ENCODE data around the gene PAX5.

Gene PAX5

DNA sequence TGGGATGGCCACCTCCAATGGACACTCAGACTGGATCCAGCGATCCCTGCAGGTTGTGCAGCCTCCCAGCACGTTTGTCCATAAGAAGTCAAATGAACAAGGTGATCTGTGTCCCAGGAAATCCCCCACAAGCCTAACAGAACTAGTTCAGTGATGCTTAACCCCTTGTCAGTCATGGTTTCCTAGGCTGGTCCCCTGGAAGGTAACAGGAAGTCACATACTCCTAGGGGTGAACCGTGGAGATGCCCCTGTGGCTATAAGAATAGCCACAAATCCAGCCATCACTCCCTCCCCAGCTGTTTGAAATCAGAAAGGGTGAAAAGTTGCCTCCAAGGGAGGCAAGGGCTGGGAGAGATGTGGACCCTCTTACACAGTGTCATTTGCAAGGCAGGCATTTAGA is 22.5 kb downstream of the PAX5 start:
- DNase-seq, result no peak

DNA sequence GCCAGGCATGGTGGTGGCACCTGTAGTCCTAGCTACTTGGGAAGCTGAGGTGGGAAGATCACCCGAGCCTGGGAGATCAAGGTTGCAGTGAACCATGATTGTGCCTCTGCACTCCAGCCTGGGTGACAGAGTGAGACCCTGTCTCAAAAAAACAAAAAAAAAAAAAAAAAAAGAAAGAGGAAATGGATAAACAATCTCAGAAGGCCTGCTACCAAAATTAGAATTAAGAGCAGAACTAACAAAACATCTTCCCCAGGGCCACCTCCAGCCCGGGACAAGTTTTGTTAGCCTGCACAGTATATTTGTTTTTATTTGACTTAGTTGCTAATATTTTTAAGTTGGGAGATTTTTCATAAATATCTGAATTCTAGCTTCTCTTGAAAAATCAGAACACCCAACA is 23.1 kb downstream of the PAX5 start:
- no peak for DNase-seq

DNA sequence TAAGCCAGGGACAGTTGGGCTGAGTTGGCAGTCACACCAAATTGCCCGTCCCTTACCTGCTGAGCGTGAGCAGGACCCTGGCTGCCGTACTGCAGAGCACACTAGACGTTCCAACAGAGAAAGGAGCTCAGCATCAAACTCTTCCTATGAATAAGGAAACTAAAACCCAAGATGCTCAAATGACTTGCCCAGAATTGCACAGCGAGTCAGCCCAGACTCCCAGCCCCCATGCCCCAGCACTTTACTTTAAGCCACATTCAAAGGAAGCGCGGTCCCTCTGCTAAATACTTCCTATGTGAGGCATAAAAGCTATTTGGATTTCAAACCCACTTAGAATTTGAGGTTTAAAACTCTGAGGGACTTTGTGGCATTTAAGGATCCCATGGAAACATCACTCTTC is 23.9 kb downstream of the PAX5 start:
- DNase-seq, result no peak

DNA sequence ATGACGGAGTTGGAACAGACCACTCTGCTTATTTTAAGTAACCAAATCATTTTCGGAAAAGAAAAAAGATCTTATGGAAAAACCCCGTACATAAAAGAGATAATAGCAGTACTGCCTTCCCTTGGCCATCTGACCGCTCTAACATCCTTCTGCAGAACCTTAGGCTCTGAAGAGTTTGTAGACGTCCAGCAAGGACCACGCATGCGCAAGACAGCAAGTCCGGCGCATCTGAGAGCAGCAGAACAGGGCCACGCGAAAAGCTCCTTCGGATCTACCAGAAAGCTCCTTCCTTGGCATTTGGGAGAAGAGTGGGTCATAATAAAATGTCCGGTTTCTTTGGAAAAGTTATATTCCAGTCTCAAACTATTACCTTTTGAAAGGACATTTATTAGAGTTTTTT is 26.8 kb downstream of the PAX5 start:
- DNase-seq, result no peak

DNA sequence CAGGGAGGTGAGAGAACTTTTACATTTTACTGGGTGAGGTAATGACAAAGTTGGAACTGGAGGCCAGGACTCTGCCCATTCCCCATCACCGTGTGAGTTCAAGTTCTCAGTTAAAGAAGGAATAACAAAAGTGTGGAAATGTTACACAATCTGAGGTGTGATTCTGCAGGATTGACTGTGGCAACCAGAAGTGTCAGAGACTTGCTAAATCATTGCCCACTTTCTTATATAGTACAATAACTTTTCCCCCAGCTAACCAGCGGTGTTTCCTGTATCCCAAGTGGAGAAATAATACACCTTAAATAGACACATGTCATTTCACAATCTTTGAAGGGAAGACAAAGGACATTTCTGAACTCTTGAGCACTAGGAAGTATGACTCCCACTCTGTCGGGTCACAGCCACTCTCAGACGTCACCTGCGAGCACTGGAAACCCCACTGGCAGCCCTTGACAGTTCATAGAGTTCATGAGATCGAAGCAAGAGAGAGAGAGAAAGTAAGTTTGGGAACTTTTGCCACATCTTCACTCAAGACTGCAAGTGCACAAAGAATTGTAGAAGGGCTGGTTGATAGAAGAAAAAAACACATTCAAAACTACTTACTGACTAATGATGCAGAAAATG is 28.4 kb downstream of the PAX5 start:
- DNase-seq, result no peak

DNA sequence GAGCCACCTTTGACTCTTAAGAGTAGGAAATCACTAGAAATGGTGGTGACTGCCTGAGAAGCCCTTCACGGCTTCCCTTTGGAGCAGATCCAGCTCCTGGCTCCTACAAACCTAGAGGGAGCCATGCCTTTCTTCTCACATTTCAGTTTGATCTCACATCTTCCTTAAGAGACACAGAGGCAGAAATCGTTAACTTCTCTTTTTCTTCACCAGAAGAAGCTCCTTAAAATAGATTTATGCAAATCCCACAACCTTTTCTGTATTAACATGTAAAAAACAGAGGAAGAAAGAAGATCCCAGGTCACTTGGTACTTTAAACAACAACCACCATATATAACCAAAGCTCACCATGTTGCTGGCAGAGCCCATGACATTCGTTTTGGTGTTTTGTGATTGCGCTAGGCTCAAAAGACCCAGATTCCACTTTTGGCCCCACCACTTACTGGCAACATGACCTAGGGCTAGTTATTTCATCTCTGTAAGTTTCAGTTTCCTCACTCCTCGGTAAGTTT is 29.6 kb downstream of the PAX5 start:
- DNase-seq, result no peak

DNA sequence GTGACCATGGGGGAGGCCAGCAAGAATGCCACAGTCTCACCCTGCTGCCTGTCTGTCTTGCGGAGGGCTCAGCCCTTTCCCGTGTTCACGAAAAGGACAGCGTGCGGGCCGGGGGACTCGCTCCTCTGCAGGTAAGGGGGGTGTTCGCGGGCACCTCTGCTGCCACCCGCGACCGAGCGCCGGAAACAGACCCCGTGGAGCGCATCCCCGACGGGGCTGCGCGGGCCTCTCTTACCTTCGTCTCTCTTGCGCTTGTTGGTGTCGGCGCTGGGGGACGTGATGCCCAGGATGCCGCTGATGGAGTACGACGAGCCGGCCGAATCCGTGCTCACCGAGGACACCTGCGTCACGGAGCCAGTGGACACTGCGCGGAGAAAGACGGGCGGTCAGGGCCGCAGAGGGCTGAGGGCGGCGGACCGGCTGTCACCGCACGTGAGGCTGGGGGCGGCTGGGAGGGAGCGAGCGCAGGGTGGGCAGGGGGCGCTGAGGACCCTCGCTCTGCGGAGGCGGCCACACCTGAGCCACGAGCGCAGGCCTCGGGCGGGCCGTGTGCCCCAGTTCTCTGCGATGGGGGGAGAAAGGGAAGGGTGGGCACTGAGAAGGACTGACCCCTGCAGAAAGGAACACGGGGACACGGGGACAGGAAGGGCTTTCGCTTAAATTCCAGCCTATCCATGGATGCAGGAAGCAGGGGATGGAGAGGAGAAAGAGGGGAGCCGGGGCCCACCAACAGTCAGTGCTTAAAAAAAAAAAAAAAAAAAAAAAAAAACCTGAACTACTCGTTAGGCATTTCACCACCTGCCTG is 31.5 kb downstream of the PAX5 start:
- no peak for DNase-seq

DNA sequence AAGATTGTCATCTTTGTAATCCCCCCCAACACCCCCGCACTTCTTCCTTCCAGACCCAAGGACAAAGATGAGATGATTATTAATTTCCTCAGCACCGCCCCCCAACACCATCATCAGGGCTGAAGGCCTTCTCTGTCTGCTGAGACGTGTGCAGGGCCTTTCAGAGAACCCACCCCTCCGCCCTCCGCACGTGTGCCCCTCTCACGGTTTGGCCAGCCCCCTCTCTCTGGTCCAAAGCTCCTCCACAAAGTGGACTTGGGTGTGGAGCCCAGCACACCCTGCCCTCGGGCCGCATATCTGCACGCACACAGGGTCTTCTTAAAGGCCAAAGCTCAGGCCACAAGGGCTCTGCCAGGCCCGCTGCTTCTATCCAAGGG is 32.0 kb downstream of the PAX5 start:
- no peak for DNase-seq

DNA sequence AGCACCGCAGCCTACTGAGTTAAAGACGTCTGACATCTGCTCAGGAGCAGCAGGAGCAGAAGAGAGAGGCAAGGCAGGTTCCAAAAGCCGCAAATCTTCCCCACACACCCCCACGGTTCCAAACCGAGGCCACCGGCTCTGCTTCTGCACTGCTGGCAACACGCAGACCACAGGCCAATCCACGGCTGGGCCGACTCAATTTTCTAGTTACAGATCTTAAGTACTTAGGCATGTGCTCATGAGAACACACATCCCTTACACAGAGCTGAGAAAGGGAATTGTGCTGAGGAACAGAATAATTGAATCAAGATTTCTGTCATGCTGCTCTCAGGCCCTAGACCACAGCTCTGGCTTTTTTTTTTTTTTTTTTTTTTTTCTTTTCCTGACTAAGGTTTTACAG is 32.6 kb downstream of the PAX5 start:
- no peak for DNase-seq

DNA sequence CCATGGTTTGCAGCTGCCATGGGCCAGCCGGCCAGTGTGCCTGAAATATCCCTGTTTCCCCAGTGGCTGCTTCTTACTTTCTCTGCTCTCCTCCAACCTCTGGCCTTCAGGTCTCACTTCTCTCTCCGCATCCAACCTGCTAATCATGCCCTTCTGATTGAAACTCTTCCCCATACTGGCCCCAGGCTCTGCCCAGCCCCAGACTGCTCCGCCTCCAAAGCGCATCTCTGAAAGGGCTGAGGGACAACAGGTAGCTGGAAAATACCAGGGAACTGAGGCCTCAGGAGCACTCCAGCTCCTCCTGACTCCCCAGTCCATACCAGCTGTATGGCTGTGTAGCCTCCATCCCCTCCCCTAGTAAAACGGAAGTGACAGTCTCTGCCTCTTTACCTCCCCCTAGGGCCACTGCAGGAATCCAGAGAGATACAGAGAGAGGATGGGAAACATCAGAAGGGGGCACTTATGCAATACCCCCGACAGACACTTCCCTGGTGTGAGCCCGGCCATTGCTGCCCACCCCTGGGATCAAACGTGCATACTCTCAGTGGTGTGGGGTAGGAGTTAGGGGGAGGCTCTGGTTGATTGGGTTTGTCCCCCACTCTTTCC is 34.2 kb downstream of the PAX5 start:
- DNase-seq, result no peak

DNA sequence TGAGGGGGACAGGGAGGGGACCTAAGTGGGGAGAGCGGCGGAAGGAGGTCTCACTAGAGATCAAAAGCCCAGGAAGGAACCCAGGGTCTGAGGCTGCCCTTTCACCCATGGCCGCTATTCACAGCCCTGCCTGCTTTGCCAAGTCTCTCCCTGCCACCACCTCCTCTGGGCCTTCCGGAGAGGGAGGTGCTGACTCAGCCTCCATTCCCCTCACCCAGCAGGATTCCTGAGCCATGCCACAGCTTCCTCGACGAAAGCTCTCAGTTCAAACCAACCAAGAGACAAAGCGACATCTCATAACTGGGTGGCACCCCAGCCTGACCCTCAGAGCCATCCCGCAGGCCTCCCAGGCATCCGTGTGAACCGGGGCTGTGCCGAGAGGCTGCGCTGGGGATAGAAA is 36.7 kb downstream of the PAX5 start:
- DNase-seq, result no peak

DNA sequence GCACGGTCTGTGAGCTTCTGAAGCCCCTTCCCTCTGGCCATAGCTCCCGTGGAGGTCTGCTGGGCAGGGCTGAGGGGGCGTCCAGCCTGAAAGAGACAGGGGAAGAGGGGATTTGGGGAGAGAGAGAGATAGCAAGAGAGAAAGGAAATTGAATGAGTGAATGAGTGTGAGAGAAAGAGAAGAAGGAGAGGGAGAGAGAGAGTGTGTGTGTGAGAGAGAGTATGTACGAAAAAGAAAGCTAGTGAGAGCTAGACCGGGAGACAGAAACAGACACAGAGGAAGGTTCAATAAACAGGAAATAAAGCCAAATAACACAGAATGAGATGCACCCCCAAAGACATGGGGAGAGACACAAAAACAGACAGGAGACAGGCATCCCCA is 37.4 kb downstream of the PAX5 start:
- no peak for DNase-seq

DNA sequence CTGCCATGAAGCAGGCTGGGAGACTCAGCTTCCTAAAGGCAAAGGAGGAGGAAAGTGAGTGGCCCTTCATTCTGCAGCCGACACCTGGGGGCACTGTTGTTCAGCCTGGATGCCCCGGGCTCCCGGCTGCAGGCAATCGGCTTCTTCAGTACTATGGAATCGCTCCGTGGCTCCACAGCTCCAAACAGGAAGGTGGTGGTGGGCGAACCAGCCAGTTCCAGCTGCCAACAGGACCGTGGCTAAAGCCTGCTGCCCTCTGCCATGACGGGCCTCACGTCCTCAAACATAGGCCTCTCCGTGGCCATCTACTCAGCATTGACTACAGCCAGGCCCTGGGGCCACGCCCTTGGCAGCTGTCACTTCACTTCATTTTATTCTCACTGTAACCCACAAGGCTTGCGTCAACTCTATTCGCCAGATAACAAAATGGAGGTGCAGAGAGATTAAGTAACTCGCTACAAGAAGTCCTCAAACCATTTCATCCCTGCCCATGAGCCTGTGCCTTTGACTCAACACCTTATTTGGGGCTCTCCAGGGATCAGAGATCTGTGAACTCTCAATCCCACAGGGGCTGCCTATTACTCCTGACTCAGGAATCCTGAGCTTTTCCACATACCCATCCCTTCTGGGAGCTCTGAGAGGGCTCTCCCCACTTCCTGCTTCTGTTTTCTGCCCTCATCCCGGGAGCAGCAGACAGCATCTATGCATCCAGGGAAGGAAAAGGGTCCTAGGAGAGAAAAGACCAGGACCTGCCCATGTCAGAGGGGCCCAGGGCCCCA is 38.0 kb downstream of the PAX5 start:
- peak; percentile 77 for DNase-seq

DNA sequence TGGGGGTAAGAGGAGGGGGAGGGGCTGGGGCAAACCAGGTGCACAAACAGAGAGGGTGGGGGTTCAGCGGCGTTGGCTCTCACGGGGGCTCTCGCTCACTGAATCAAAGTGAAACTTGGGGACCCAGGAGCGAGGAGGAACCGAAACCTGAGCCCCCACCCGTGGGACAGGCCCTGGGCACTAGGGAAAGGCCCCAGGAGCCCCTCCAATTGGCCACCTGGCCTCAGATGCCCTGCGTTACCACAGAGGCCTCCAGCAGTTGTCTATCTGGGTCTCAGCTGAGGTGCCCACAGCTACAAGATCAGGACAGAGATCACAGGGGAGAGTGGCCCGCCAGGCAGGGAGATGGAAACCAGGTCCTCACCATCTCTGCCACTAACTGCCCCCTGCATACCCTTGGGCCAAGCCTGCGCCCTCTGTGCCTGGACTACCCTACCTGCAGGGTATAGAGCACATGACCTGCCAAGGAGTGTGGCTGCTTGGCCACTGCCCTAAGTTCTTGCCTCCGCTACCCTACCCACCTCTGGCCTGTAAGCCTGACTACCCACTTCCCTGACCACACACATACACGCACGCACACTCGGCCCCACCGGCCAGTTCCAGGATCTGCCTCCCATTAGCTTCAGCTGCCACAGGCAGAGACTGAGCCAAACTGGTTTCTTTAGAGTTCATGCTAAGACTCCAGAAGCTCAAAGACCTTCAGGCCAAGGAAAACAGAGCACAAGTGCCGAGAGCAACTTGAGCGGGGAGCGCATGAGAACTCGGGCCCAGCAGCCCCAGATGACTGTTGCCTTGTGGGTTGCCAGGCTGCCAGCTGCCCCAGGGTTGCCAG is 39.9 kb downstream of the PAX5 start:
- DNase-seq, result no peak

DNA sequence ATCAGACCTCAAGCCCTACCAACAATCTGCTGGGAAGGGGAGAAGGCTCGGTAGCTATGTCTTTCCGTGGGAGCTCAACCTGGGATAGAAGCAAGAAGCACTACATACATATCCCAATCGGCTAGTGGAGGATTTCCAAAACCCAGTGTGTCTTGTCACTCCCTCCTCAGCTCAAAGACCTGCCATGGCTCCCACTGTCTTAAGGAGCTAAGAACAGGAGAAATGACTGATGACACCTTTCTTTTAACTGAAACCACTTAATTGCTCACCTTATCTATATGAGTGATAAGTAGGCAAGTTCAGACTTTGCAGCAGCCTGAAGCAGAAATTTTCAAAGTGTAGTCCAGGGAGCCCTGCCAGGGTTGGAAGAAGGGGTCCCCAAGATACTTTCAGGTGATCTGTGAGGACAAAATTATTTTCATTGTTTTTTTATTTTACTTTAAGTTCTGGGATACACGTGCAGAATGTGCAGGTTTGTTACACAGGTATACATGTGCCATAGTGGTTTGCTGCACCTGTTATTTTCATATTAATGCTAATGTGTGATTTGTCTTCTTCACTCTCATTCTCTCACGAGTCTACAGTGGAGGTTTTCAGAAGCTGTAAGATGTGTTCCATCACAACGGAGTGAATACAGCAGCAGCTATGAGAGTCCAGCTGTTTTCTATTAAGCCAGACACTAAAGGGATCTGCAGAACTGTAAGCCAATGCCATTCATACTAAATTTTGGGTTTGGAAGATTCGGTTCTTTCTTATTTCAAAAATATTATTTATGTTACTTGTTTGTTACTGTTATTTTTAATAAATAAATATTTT is 41.4 kb downstream of the PAX5 start:
- DNase-seq, result no peak

DNA sequence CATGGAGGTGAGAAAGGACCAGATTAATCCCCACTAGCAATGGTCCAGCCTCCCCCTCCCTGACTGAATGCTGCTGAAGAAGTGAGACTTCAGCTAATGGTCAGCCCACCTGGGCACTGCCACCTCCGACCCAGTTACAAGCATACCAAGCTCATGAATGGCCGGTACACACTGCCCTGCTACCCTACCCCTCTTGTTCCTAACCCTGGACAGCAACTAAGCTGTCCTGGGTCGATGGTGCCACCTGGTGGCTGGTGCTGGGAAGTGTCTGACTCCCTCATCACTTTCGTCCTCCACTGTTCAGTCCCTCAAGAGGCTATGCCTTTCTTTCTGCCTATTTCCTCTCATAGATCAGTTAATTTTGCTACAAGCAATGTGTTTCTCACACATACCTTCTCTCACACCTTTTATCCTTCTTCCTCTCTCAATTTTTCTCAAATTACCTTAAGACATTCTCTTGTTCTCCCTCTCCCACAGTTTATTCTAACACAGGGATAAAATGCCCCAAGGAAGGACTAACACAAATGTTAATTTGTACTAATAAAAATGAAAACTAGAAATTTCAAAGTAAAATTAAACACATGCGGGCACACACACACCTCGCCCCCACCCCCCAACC is 42.4 kb downstream of the PAX5 start:
- peak; percentile 54 for DNase-seq

DNA sequence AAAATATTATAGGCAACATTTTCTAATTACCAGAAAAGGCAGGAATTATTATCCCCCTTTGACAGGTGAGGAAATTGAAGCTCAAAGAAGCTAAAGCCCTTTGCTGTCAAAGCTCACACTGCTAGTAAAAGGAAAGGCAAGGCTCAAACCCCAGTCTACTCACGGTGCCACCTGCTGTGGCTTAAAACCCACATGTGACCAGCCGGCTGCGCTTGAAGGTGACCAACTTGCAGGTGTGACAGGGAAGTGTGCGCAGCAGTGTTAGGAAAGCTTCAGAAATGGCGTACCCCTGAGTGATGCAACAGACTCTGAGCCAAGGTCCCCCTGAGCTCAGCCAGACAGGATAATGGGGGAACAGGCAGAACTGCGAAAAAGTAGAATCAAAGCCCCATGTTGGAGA is 45.2 kb downstream of the PAX5 start:
- no peak for DNase-seq

DNA sequence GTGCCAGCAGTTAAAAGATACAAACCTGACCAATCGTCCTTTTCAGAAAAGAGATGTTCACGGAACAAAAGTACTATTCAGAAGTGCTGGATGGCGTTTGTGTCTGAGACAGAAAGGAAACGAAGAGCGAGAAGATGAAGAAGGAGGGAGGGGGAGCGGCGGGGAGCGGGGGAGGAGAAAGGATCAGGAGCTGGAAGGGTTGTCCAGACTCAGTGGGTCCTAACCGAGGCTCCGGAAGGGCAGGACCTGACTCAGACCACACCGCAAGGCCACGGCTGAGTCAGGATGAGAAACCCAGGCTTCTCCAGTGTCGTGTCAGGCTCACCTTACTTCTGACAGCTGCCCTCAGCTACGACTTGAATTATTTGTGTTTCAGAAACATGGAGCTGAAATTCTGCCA is 46.2 kb downstream of the PAX5 start:
- DNase-seq, result no peak

DNA sequence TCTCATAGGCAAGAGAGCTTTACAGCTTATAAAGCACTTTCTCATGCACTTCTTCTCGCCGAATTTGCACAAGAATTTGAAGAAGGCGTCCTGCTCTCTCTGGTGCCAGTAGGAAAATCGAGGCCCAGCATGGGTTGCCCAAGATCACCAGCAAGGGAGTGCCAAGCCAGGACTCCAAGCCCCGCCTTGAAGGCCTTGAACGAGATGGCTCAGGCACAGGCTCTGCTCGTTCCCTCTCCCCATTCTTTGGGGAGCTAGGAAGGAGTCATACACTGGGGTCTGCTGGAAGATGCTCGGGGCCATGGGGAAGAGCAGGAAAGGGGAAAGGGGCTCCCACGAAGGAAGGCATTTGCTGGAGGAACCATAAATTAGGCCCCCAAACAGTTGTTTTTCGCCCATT is 46.7 kb downstream of the PAX5 start:
- no peak for DNase-seq

DNA sequence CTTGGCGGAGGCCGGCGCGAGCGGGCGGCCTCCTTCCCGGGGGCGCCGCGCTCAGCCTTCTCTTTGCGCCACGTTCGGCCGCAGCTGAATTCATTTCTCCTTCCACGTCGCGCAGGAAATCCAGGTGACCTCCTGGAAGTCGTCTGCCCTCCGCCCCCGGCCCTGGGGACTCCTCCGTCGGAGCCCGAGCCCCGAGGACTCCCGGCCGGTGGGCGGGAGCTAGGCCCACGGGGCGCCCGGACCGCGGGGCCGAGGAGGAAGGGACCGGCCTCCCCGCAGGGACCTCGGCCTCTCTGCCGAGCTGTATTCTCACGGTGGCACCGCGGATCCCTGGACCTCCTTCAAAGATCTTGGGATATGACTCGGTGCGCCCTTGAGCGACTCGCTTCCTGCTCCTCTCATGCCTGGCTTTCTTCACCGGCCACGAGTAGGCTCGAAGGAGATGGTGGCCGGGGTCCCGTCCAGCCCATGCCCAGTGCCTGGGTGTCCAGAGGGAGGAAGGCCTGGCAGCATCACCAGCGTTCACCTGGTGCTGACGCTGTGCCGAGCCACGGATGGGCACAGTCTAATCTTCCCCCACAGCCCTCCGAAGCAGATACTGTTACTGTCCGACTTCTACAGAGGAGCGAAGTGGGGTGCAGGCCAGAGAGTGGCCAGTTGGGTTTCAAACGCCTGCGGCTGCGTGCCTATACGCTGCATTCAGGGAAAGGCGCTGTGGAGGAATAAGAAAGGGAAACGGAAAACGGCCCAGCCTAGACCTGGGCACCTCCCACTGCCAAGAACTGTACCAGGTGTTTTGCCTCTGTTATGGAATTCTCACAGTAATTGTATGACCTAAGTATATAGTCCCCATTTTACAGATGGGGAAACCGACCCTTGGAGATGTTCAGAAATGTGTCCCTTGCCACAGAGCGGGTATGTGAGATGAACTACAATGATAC is 47.3 kb downstream of the PAX5 start:
- DNase-seq, result no peak
